H9 (cell line): ENCODE data around the gene ENTPD1. TPM values are rescaled to one million over a fixed set of nuclear protein-coding genes. Genes with fewer than 3 reads are reported as not detected.

Source experiments
- DNase-seq: peaks from one replicate; pipeline ENCODE4 v3.0.0-alpha.2; 2017
- H2AFZ ChIP-seq: one replicate; pipeline ENCODE4 v1.6.1; 2013; ENCODE audit warnings: mild to moderate bottlenecking, low read length, control low read depth, moderate library complexity
- H2AK5ac ChIP-seq: 2 replicates; pipeline ENCODE4 v1.6.1; 2013; ENCODE audit warnings: low read length, control low read depth, mixed read lengths; ENCODE audit not compliant: insufficient read length
- H2BK120ac ChIP-seq: one replicate; pipeline ENCODE4 v1.6.1; 2013; ENCODE audit warnings: low read depth, mild to moderate bottlenecking, low read length, control low read depth, inconsistent platforms; ENCODE audit not compliant: poor library complexity, severe bottlenecking
- H2BK12ac ChIP-seq: 2 replicates; pipeline ENCODE4 v1.6.1; 2013; ENCODE audit warnings: low read length, control low read depth, mixed read lengths, low read depth; ENCODE audit not compliant: insufficient read length
- H2BK15ac ChIP-seq: 2 replicates; pipeline ENCODE4 v1.6.1; 2013; ENCODE audit warnings: low read depth, low read length, control low read depth
- H2BK20ac ChIP-seq: one replicate; pipeline ENCODE4 v1.6.1; 2013; ENCODE audit warnings: low read depth, mild to moderate bottlenecking, low read length, control low read depth, inconsistent platforms; ENCODE audit not compliant: poor library complexity, severe bottlenecking
- H2BK5ac ChIP-seq: 2 replicates; pipeline ENCODE4 v1.6.1; 2013; ENCODE audit warnings: low read length, control low read depth, mixed read lengths; ENCODE audit not compliant: insufficient read length
- H3K14ac ChIP-seq: 2 replicates; pipeline ENCODE4 v1.6.1; 2013; ENCODE audit warnings: low read length, control low read depth; ENCODE audit not compliant: insufficient read depth
- H3K18ac ChIP-seq: 2 replicates; pipeline ENCODE4 v1.6.1; 2013; ENCODE audit warnings: low read depth, mild to moderate bottlenecking, mixed read lengths, low read length, control low read depth; ENCODE audit not compliant: insufficient read length
- H3K23ac ChIP-seq: 2 replicates; pipeline ENCODE4 v1.6.1; 2013; ENCODE audit warnings: low read length, control low read depth, mixed read lengths, low read depth; ENCODE audit not compliant: insufficient read length
- H3K23me2 ChIP-seq: 2 replicates; pipeline ENCODE4 v1.6.1; 2013; ENCODE audit warnings: low read depth, mild to moderate bottlenecking, mixed read lengths, low read length, control low read depth; ENCODE audit not compliant: insufficient read length, poor library complexity, severe bottlenecking
- H3K27ac ChIP-seq: 2 replicates; pipeline ENCODE4 v1.5.1; 2013; ENCODE audit warnings: low read length, control low read depth, mixed read lengths, low read depth; ENCODE audit not compliant: insufficient read length
- H3K27me3 ChIP-seq: 2 replicates; pipeline ENCODE4 v1.6.1; 2013; ENCODE audit warnings: low read length, control low read depth, inconsistent platforms; ENCODE audit not compliant: insufficient read depth
- H3K4ac ChIP-seq: 2 replicates; pipeline ENCODE4 v1.6.1; 2013; ENCODE audit warnings: low read depth, mild to moderate bottlenecking, control low read depth, inconsistent platforms, low read length, moderate library complexity
- H3K4me1 ChIP-seq: 2 replicates; pipeline ENCODE4 v1.6.1; 2013; ENCODE audit warnings: low read length, control low read depth, inconsistent platforms; ENCODE audit not compliant: insufficient read depth
- H3K4me2 ChIP-seq: 2 replicates; pipeline ENCODE4 v1.6.1; 2013; ENCODE audit warnings: low read length, control low read depth, mixed read lengths; ENCODE audit not compliant: insufficient read length, insufficient read depth
- H3K56ac ChIP-seq: 2 replicates; pipeline ENCODE4 v1.6.1; 2013; ENCODE audit warnings: low read depth, mild to moderate bottlenecking, mixed read lengths, low read length, control low read depth; ENCODE audit not compliant: insufficient read length
- H3K79me1 ChIP-seq: 2 replicates; pipeline ENCODE4 v1.6.1; 2013; ENCODE audit warnings: low read depth, mild to moderate bottlenecking, moderate library complexity, low read length, control low read depth, inconsistent platforms; ENCODE audit not compliant: insufficient read depth, poor library complexity, severe bottlenecking
- H3K79me2 ChIP-seq: 2 replicates; pipeline ENCODE4 v1.6.1; 2013; ENCODE audit warnings: low read length, control low read depth, inconsistent platforms; ENCODE audit not compliant: insufficient read depth
- H3K9ac ChIP-seq: 2 replicates; pipeline ENCODE4 v1.6.1; 2013; ENCODE audit warnings: low read length, control low read depth, mixed read lengths; ENCODE audit not compliant: insufficient read length; ENCODE audit errors: extremely low read depth
- H3K9me3 ChIP-seq: one replicate; pipeline ENCODE4 v1.6.1; 2013; ENCODE audit warnings: low read depth, low read length, inconsistent platforms; ENCODE audit not compliant: control insufficient read depth
- H3T11ph ChIP-seq: one replicate; pipeline ENCODE4 v1.6.1; 2013; ENCODE audit warnings: mild to moderate bottlenecking, low read length, control low read depth, inconsistent platforms
- H4K20me1 ChIP-seq: one replicate; pipeline ENCODE4 v1.6.1; 2013; ENCODE audit not compliant: control insufficient read depth, insufficient read length, insufficient read depth
- H4K5ac ChIP-seq: 2 replicates; pipeline ENCODE4 v1.6.1; 2013; ENCODE audit warnings: low read depth, mild to moderate bottlenecking, mixed read lengths, low read length, control low read depth; ENCODE audit not compliant: insufficient read length
- H4K8ac ChIP-seq: replicated peaks from 2 replicates; pipeline ENCODE4 v1.6.1; 2013; ENCODE audit warnings: low read length, control low read depth, mixed read lengths, low read depth; ENCODE audit not compliant: insufficient read length
- H4K91ac ChIP-seq: 2 replicates; pipeline ENCODE4 v1.6.1; 2013; ENCODE audit warnings: low read depth, mild to moderate bottlenecking, moderate library complexity, mixed read lengths, low read length, control low read depth; ENCODE audit not compliant: insufficient read length
- H3K27ac Mint-ChIP-seq, 3 experiments: 2 replicates in 2 of 3; 3 replicates in 1 of 3; pipeline ENCODE4 v1.8.0; 2020 to 2021; ENCODE audit warnings: mixed read lengths in 3 of 3, mild to moderate bottlenecking in 1 of 3, moderate library complexity in 1 of 3
- H3K27me3 Mint-ChIP-seq: 2 replicates; pipeline ENCODE4 v1.8.0; 2021; ENCODE audit warnings: low read depth, mild to moderate bottlenecking, moderate library complexity, mixed read lengths
- H3K36me3 Mint-ChIP-seq, 3 experiments: 2 replicates in 2 of 3; 3 replicates in 1 of 3; pipeline ENCODE4 v1.8.0; 2020 to 2021; ENCODE audit warnings: low read depth in 3 of 3, mixed read lengths in 3 of 3; ENCODE audit not compliant: insufficient read depth in 1 of 3
- H3K4me1 Mint-ChIP-seq, 2 experiments: 2 replicates each; pipeline ENCODE4 v1.8.0; 2020; ENCODE audit warnings: mixed read lengths in 2 of 2
- H3K4me3 Mint-ChIP-seq, 2 experiments: 2 replicates in 1 of 2; 3 replicates in 1 of 2; pipeline ENCODE4 v1.8.0; 2020 to 2021; ENCODE audit warnings: mild to moderate bottlenecking in 2 of 2, mixed read lengths in 2 of 2, moderate library complexity in 1 of 2
- H3K9me3 Mint-ChIP-seq, 2 experiments: 2 replicates in 1 of 2; 3 replicates in 1 of 2; pipeline ENCODE4 v1.8.0; 2020; ENCODE audit warnings: mild to moderate bottlenecking in 2 of 2, mixed read lengths in 2 of 2, moderate library complexity in 1 of 2
- WGBS: extraction: QIAGEN DNeasy Blood & Tissue Kit; methylation state at CpG from one replicate; pipeline ENCODE4 v1.1.7; 2013; ENCODE audit warnings: missing lambda C conversion rate, low lambda C conversion rate, mixed read lengths; ENCODE audit not compliant: insufficient read length; ENCODE audit errors: extremely low coverage; 5-methylcytosine and 5-hydroxymethylcytosine counted together
- total RNA-seq: library from RNA; stranded (reverse); gene quantifications from 2 replicates; pipeline ENCODE4 v1.2.1, GENCODE V29; 2021
- TF ChIP-seq, protein P1 (sequence below): fragments of 200-600 bp; sonication (generic); conservative IDR thresholded peaks from 3 replicates; pipeline ENCODE4 v1.8.0; 2021; ENCODE audit warnings: antibody characterized with exemption, mild to moderate bottlenecking

The ENTPD1 gene
- total RNA-seq, 1 experiment from 2014 or later, result 1.9 TPM

DNA sequence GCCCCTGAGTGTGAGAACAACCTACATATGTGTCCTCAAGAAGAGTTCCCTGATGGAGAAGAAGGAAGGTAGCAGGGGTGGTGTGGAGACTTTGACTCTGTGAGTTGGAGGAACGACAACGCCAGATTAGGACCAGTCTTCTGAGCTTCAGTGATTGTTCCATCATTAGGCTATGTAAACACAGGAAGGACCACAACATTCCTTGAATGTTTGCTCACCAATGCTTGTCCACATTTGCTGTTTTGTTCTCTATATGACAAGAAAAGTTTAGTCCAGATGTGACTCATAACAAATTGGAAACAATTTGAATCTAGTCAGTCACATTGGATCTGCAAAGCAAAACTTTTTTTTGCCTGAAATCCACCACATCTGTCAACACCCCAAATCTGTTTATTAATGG lies 62.7 kb downstream of the ENTPD1 start:
- Histone ChIP-seq H3K14ac (no peak overlapping the region), H3K56ac (no peak overlapping the region), H3K27ac (no peak overlapping the region), H3K4me2 (no peak overlapping the region), H3K23me2 (no peaks in the 10 kb centered on the region), H4K20me1 (no peaks in the 10 kb centered on the region), H3K79me2 (no peaks in the 10 kb centered on the region), H2BK120ac (no peak overlapping the region), H2BK20ac (no peak overlapping the region), H3K18ac (no peak overlapping the region), H2BK15ac (no peak overlapping the region), H2BK12ac (no peak overlapping the region), H3K27me3 (no peaks in the 10 kb centered on the region; the same call in 1 of the 2 replicates), H3T11ph (no peak overlapping the region), H3K4me1 (no peaks in the 10 kb centered on the region; the same call in 1 of the 2 replicates), H4K8ac (no peak overlapping the region), H3K79me1 (no peaks in the 10 kb centered on the region), H3K9ac (no peak overlapping the region), H3K4ac (no peak overlapping the region), H2AFZ (no peak overlapping the region), H2BK5ac (no peak overlapping the region), H4K5ac (no peak overlapping the region), H3K9me3 (no peaks in the 10 kb centered on the region), H4K91ac (no peak overlapping the region), H2AK5ac (no peak overlapping the region), H3K23ac (no peak overlapping the region)
- TF ChIP-seq, protein P1, sequence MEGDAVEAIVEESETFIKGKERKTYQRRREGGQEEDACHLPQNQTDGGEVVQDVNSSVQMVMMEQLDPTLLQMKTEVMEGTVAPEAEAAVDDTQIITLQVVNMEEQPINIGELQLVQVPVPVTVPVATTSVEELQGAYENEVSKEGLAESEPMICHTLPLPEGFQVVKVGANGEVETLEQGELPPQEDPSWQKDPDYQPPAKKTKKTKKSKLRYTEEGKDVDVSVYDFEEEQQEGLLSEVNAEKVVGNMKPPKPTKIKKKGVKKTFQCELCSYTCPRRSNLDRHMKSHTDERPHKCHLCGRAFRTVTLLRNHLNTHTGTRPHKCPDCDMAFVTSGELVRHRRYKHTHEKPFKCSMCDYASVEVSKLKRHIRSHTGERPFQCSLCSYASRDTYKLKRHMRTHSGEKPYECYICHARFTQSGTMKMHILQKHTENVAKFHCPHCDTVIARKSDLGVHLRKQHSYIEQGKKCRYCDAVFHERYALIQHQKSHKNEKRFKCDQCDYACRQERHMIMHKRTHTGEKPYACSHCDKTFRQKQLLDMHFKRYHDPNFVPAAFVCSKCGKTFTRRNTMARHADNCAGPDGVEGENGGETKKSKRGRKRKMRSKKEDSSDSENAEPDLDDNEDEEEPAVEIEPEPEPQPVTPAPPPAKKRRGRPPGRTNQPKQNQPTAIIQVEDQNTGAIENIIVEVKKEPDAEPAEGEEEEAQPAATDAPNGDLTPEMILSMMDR, result no peak
- no CpG with 5 or more reads among the region's 2 CpGs for WGBS
- no peak for DNase-seq
- no peak overlapping the region for H3K4me3 Mint-ChIP-seq
- H3K9me3 Mint-ChIP-seq, result peaks cover 0 to 3% of the 10 kb centered on the region in 2 experiments; a peak in 3 of 5 replicates
- no peak overlapping the region for H3K27ac Mint-ChIP-seq
- peaks cover 0 to 2% of the 10 kb centered on the region in 2 experiments; a peak in 1 of 4 replicates for H3K4me1 Mint-ChIP-seq
- H3K27me3 Mint-ChIP-seq, result no peaks in the 10 kb centered on the region
- peaks cover 0 to 3% (median 0%) of the 10 kb centered on the region in 3 experiments; a peak in 3 of 7 replicates for H3K36me3 Mint-ChIP-seq
